OCI-LY7 (cell line): Measurements from ENCODE around the gene CREB3L1. TPM values are rescaled to one million over a fixed set of nuclear protein-coding genes. Genes with fewer than 3 reads are reported as not detected.

Experiments
- BruUV-seq: library from RNA; stranded (reverse); fragments of 400-500 nt; replicated peaks from 2 replicates; lab custom pipeline; 2021; lab: Mats Ljungman, UMichigan
- CTCF ChIA-PET: fragments of 300-600 bp; sonication (Branson Sonifier 250); formaldehyde crosslinking; loops from one replicate; lab custom pipeline; 2022; ENCODE audit warnings: antibody characterized with exemption; ENCODE audit not compliant: unreplicated experiment; lab: Charles Lee
- POLR2A ChIA-PET: fragments of 300-600 bp; sonication (Branson Sonifier 250); formaldehyde crosslinking; loops from one replicate; lab custom pipeline; 2022; ENCODE audit warnings: antibody characterized with exemption; lab: Charles Lee
- DNase-seq: peaks from one replicate; pipeline ENCODE4 v3.0.0-alpha.2; 2015; ENCODE audit warnings: low spot score
- H2AFZ ChIP-seq: fragments of 200-600 bp; sonication (generic), shearing (Covaris generic); 2 replicates; pipeline ENCODE4 v1.6.1; 2014; ENCODE audit warnings: mild to moderate bottlenecking, antibody characterized with exemption, low read length, moderate library complexity
- H3K27ac ChIP-seq: fragments of 200-600 bp; sonication (generic); 2 replicates; pipeline ENCODE4 v1.5.1; 2014; ENCODE audit warnings: mixed run types, low read depth, mild to moderate bottlenecking, moderate library complexity, low read length, inconsistent platforms; ENCODE audit not compliant: poor library complexity, severe bottlenecking
- H3K36me3 ChIP-seq: fragments of 200-600 bp; sonication (generic); 2 replicates; pipeline ENCODE4 v1.6.1; 2014; ENCODE audit warnings: mild to moderate bottlenecking, antibody characterized with exemption, low read length, moderate library complexity, mixed read lengths; ENCODE audit not compliant: insufficient read depth
- H3K4me1 ChIP-seq: fragments of 200-600 bp; sonication (generic); 2 replicates; pipeline ENCODE4 v1.5.1; 2014; ENCODE audit warnings: mild to moderate bottlenecking, low read length; ENCODE audit not compliant: insufficient read depth, poor library complexity, severe bottlenecking
- H3K4me2 ChIP-seq: fragments of 200-600 bp; sonication (generic); 2 replicates; pipeline ENCODE4 v1.6.1; 2014; ENCODE audit warnings: mild to moderate bottlenecking, low read length
- H3K4me3 ChIP-seq: fragments of 200-600 bp; sonication (generic); 2 replicates; pipeline ENCODE4 v1.5.1; 2014; ENCODE audit warnings: mild to moderate bottlenecking, low read depth, low read length; ENCODE audit not compliant: poor library complexity, severe bottlenecking
- H3K79me2 ChIP-seq: fragments of 200-600 bp; sonication (generic); 2 replicates; pipeline ENCODE4 v1.6.1; 2016; ENCODE audit warnings: low read depth, mild to moderate bottlenecking, low read length, moderate library complexity, mixed read lengths; ENCODE audit not compliant: insufficient read depth
- H3K9me2 ChIP-seq: fragments of 200-600 bp; sonication (generic); 2 replicates; pipeline ENCODE4 v1.6.1; 2016; ENCODE audit warnings: mild to moderate bottlenecking, low read length, mixed read lengths; ENCODE audit not compliant: insufficient read depth
- H3K9me3 ChIP-seq: fragments of 200-600 bp; sonication (generic); 2 replicates; pipeline ENCODE4 v1.6.1; 2014; ENCODE audit warnings: mild to moderate bottlenecking, mixed run types, low read length, mixed read lengths
- H4K20me1 ChIP-seq: fragments of 200-600 bp; sonication (generic); 2 replicates; pipeline ENCODE4 v1.6.1; 2014; ENCODE audit warnings: mild to moderate bottlenecking, antibody characterized with exemption, low read length, moderate library complexity, mixed read lengths; ENCODE audit not compliant: insufficient read depth
- CTCF ChIP-seq: fragments of 200-600 bp; sonication (generic); conservative IDR thresholded peaks from 2 replicates; pipeline ENCODE4 v1.5.1; 2014; ENCODE audit warnings: mild to moderate bottlenecking, antibody characterized with exemption, low read length, moderate library complexity, mixed read lengths
- EZH2phosphoT487 ChIP-seq: fragments of 200-600 bp; sonication (generic); IDR thresholded peaks from 2 replicates; pipeline ENCODE4 v1.6.1; 2018; ENCODE audit warnings: low read depth, borderline replicate concordance, mild to moderate bottlenecking, mixed run types, antibody characterized with exemption, low read length, moderate library complexity, mixed read lengths
- intact Hi-C: fragments of 100-400 bp; cut with micrococcal nuclease; formaldehyde crosslinking; loops from one replicate; pipeline ENCODE4 v1.10.0; 2022; ENCODE audit not compliant: unreplicated experiment
- total RNA-seq, 2 experiments: library from RNA; depleted of rRNA in 1 of 2; stranded (reverse); fragments of >200 nt in 1 of 2; shearing (Covaris generic) in 1 of 2; gene quantifications; 2 replicates each; pipeline ENCODE4 v1.2.3, GENCODE V29; 2014 to 2022

The CREB3L1 gene
- total RNA-seq, 2 experiments from 2014 or later: 0.17 TPM; not detected in 1

- CTCF ChIA-PET: no interaction called here
- H3K9me3 ChIP-seq: no peaks in the 10 kb centered on the region
- no peaks in the 10 kb centered on the region for H3K9me2 ChIP-seq
- H3K4me3 ChIP-seq: no peak overlapping the region
- no peak overlapping the region for H3K4me2 ChIP-seq
- intact Hi-C loops: no loop called here
- no peaks in the 10 kb centered on the region for H3K79me2 ChIP-seq
- BruUV-seq: no TSS peak
- H3K36me3 ChIP-seq: no peaks in the 10 kb centered on the region
- POLR2A ChIA-PET: no interaction called here
- H3K27ac ChIP-seq: no peak overlapping the region
- no peak overlapping the region for H2AFZ ChIP-seq
- H3K4me1 ChIP-seq: peaks cover 5% of the 10 kb centered on the region
- H4K20me1 ChIP-seq: no peaks in the 10 kb centered on the region
- no peak for TF ChIP-seq EZH2phosphoT487
- no peak for TF ChIP-seq CTCF
- DNase-seq: no peak
Measured at GRCh38 chr11:46298699-46299433, 21.4 kb downstream of the CREB3L1 start.

- TF ChIP-seq CTCF (no peak), EZH2phosphoT487 (no peak)
- H3K9me2 ChIP-seq: no peaks in the 10 kb centered on the region
- H3K9me3 ChIP-seq: no peaks in the 10 kb centered on the region
- no peak overlapping the region for H3K4me3 ChIP-seq
- no TSS peak for BruUV-seq
- CTCF ChIA-PET: no interaction called here
- H3K4me1 ChIP-seq: peaks cover 5% of the 10 kb centered on the region
- H3K27ac ChIP-seq: no peak overlapping the region
- H3K4me2 ChIP-seq: no peak overlapping the region
- POLR2A ChIA-PET: no interaction called here
- no peak for DNase-seq
- intact Hi-C loops: no loop called here
- H4K20me1 ChIP-seq: no peaks in the 10 kb centered on the region
- H3K36me3 ChIP-seq: no peaks in the 10 kb centered on the region
- H3K79me2 ChIP-seq: no peaks in the 10 kb centered on the region
- no peak overlapping the region for H2AFZ ChIP-seq
Measured at GRCh38 chr11:46299451-46299961, 22.0 kb downstream of the CREB3L1 start.

GRCh38 chr11:46300270-46300669 lies 22.8 kb downstream of the CREB3L1 start:
- Histone ChIP-seq H3K4me1 (peaks cover 2% of the 10 kb centered on the region), H3K4me2 (no peak overlapping the region), H3K27ac (no peak overlapping the region), H3K36me3 (no peaks in the 10 kb centered on the region), H4K20me1 (no peaks in the 10 kb centered on the region), H3K79me2 (no peaks in the 10 kb centered on the region), H3K4me3 (no peak overlapping the region), H3K9me2 (no peaks in the 10 kb centered on the region), H3K9me3 (no peaks in the 10 kb centered on the region), H2AFZ (no peak overlapping the region)
- TF ChIP-seq CTCF: no peak
- TF ChIP-seq EZH2phosphoT487: no peak
- BruUV-seq: no TSS peak
- POLR2A ChIA-PET: interaction anchor here (0.7 kb wide), 1 partner anchor 49 kb away, joined by 3 read pairs; no protein-coding TSS in a partner anchor
- CTCF ChIA-PET: no interaction called here
- intact Hi-C loops: no loop called here
- DNase-seq: no peak
